ENCODE data around the gene ZG16B.
A peak's percentile ranks its signal among the peaks of the same experiment; 100 is the strongest.

ZG16B gene

GRCh38 chr16:2827374-2827791 lies 2.7 kb upstream of the ZG16B start:
- no peak overlapping the region for H3K27ac ChIP-seq
- peaks cover 0 to 11% (median 0%) of the 10 kb centered on the region in 11 experiments; a peak in 4 of 22 replicates for H3K9me3 ChIP-seq (replicated peaks in 1 of 11)
- no peak overlapping the region for H3K4me3 ChIP-seq
- no peaks in the 10 kb centered on the region for H3K27me3 ChIP-seq
- H4K20me1 ChIP-seq = peaks cover 0 to 6% (median 0%) of the 10 kb centered on the region in 11 experiments; a peak in 1 of 22 replicates
- peaks cover 13 to 28% (median 18%) of the 10 kb centered on the region in 10 experiments for H3K4me1 ChIP-seq
- H3K9ac ChIP-seq = no peak overlapping the region
- H3K36me3 ChIP-seq = peaks cover 0 to 4% (median 0%) of the 10 kb centered on the region in 11 experiments; a peak in 1 of 22 replicates
- no peak overlapping the region for H3K4me2 ChIP-seq
- no peak for TF ChIP-seq Cebpa-rat (IDR thresholded peaks at IDR 0.05)

- H3K9ac ChIP-seq = no peak overlapping the region
- TF ChIP-seq Cebpa-rat (IDR thresholded peaks at IDR 0.05) = no peak
- no peaks in the 10 kb centered on the region for H3K27me3 ChIP-seq
Observed at GRCh38 chr16:2827831-2828520, 2.1 kb upstream of the ZG16B start.

GRCh38 chr16:2828521-2828840 lies 1.6 kb upstream of the ZG16B start:
- Histone ChIP-seq H3K9me3 (replicated peaks in 1 of 11) (peaks cover 0 to 13% (median 0%) of the 10 kb centered on the region in 11 experiments; a peak in 5 of 22 replicates), H4K20me1 (peaks cover 0 to 6% (median 0%) of the 10 kb centered on the region in 11 experiments; a peak in 1 of 22 replicates), H3K36me3 (peaks cover 0 to 4% (median 0%) of the 10 kb centered on the region in 11 experiments; a peak in 1 of 22 replicates), H3K27me3 (no peaks in the 10 kb centered on the region), H3K4me2 (peak overlapping the region in 1 of 11 experiments; percentile 23; a peak in 1 of 22 replicates), H3K27ac (no peak overlapping the region), H3K4me1 (peaks cover 13 to 28% (median 18%) of the 10 kb centered on the region in 10 experiments), H3K4me3 (no peak overlapping the region), H3K9ac (no peak overlapping the region)
- TF ChIP-seq Cebpa-rat (IDR thresholded peaks at IDR 0.05) = no peak

More at GRCh38 chr16:2827831-2828520, 2.1 kb upstream of the ZG16B start:
- peak overlapping the region in 1 of 11 experiments; percentile 23; a peak in 1 of 22 replicates for H3K4me2 ChIP-seq
- no peak overlapping the region for H3K4me3 ChIP-seq
- H4K20me1 ChIP-seq = peaks cover 0 to 6% (median 0%) of the 10 kb centered on the region in 11 experiments; a peak in 1 of 22 replicates
- peaks cover 13 to 28% (median 18%) of the 10 kb centered on the region in 10 experiments for H3K4me1 ChIP-seq
- H3K27ac ChIP-seq = no peak overlapping the region
- H3K9me3 ChIP-seq (replicated peaks in 1 of 11) = peaks cover 0 to 13% (median 0%) of the 10 kb centered on the region in 11 experiments; a peak in 5 of 22 replicates
- H3K36me3 ChIP-seq = peaks cover 0 to 4% (median 0%) of the 10 kb centered on the region in 11 experiments; a peak in 1 of 22 replicates

DNA sequence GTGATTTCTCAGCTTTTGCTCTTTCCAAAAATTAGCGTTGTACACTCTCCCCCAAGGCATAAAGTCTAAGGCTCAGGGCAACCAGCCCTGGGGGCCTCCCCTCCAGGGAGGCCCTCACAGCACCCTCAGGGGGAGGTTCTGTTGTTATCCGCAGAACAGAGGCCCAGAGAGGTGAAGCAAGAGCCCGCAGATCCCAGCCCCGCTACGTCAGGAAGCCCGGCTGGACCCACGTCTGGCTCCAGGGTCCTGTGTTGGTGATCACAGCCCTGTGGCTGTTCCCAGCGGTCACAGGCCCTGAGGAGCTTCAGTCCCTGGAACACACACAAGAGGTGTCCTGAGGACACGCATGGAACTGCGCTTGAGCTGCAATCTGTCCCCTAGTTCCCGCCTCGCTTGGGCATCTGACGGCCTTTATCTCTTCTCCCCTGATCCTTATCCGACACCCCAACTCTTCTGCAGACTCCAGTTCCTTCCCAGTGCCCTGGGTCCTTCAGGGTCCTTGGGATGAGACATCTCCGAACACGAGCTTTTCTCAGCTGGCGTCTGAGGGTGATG lies 1.1 kb upstream of the ZG16B start:
- peaks cover 0 to 13% (median 0%) of the 10 kb centered on the region in 11 experiments; a peak in 5 of 22 replicates for H3K9me3 ChIP-seq (replicated peaks in 1 of 11)
- 0 out of 22 replicates have a peak overlapping the region, but pooled peaks of 1 of the 11 experiments have one; percentile 76 for H3K9ac ChIP-seq
- TF ChIP-seq Cebpa-rat (IDR thresholded peaks at IDR 0.05) = no peak
- H3K27me3 ChIP-seq = no peaks in the 10 kb centered on the region
- peak overlapping the region in 7 of 11 experiments; percentile 73 to 95 (median 81); a peak in 13 of 22 replicates for H3K4me2 ChIP-seq
- H4K20me1 ChIP-seq = peaks cover 0 to 6% (median 0%) of the 10 kb centered on the region in 11 experiments; a peak in 1 of 22 replicates
- no peak overlapping the region; a peak in 1 of 20 replicates for H3K4me3 ChIP-seq
- H3K4me1 ChIP-seq = peaks cover 13 to 28% (median 18%) of the 10 kb centered on the region in 10 experiments
- peaks cover 0 to 4% (median 0%) of the 10 kb centered on the region in 11 experiments; a peak in 1 of 22 replicates for H3K36me3 ChIP-seq
- H3K27ac ChIP-seq = peak overlapping the region in 1 of 11 experiments; percentile 89; a peak in 1 of 22 replicates

- H4K20me1 ChIP-seq = peaks cover 0 to 6% (median 0%) of the 10 kb centered on the region in 11 experiments; a peak in 1 of 22 replicates
- TF ChIP-seq Cebpa-rat (IDR thresholded peaks at IDR 0.05) = no peak
- peak overlapping the region in 10 of 11 experiments; percentile 23 to 76 (median 62); a peak in 16 of 22 replicates for H3K9ac ChIP-seq
- H3K4me1 ChIP-seq = peaks cover 13 to 28% (median 18%) of the 10 kb centered on the region in 10 experiments
- H3K27me3 ChIP-seq = no peaks in the 10 kb centered on the region
- peak overlapping the region in 5 of 10 experiments; percentile 35 to 54 (median 49); a peak in 11 of 20 replicates for H3K4me3 ChIP-seq
- H3K4me2 ChIP-seq = peak overlapping the region; percentile 53 to 95 (median 77)
- peaks cover 0 to 4% (median 0%) of the 10 kb centered on the region in 11 experiments; a peak in 1 of 22 replicates for H3K36me3 ChIP-seq
- peaks cover 0 to 13% (median 0%) of the 10 kb centered on the region in 11 experiments; a peak in 5 of 22 replicates for H3K9me3 ChIP-seq (replicated peaks in 1 of 11)
- H3K27ac ChIP-seq = peak overlapping the region; percentile 31 to 89 (median 60); a peak in 20 of 22 replicates
Observed at GRCh38 chr16:2830355-2830695, 222 bp downstream of the ZG16B start.

DNA sequence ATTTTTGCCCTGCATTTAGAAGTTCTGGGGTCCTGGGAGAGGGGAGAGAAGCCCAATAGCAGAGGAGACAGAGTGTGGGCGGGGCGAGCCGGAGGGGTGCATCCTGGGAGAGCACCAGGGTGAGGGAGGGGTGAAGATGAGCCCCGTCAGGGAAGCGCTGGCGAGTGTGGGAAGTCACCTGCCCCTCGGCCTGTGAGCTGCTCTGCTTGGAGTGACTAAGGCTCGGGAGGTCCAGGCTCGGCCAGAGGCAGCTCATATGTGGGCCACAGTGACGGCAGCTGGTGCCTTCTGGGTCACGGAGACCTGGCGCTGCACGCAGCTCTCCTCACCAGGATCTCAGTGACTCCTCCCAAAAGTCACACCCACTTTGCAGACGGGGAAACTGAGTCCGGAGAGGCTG lies 1.1 kb downstream of the ZG16B start:
- Histone ChIP-seq H3K4me2 (peak overlapping the region in 3 of 11 experiments; percentile 81 to 95 (median 95); a peak in 7 of 22 replicates), H3K4me1 (peaks cover 13 to 28% (median 18%) of the 10 kb centered on the region in 10 experiments), H4K20me1 (peaks cover 0 to 6% (median 0%) of the 10 kb centered on the region in 11 experiments; a peak in 1 of 22 replicates), H3K4me3 (peak overlapping the region in 1 of 10 experiments; percentile 49; a peak in 1 of 20 replicates), H3K27ac (no peak overlapping the region), H3K36me3 (peaks cover 0 to 4% (median 0%) of the 10 kb centered on the region in 11 experiments; a peak in 1 of 22 replicates), H3K9me3 (replicated peaks in 1 of 11) (peaks cover 0 to 13% (median 0%) of the 10 kb centered on the region in 11 experiments; a peak in 5 of 22 replicates), H3K9ac (no peak overlapping the region), H3K27me3 (no peaks in the 10 kb centered on the region)
- no peak for TF ChIP-seq Cebpa-rat (IDR thresholded peaks at IDR 0.05)

GRCh38 chr16:2833776-2834175 lies 3.7 kb downstream of the ZG16B start:
- peaks cover 0 to 13% (median 0%) of the 10 kb centered on the region in 11 experiments; a peak in 5 of 22 replicates for H3K9me3 ChIP-seq (replicated peaks in 1 of 11)
- H3K4me2 ChIP-seq = no peak overlapping the region
- H3K9ac ChIP-seq = no peak overlapping the region
- H3K4me3 ChIP-seq = no peak overlapping the region
- H3K27ac ChIP-seq = no peak overlapping the region
- TF ChIP-seq Cebpa-rat (IDR thresholded peaks at IDR 0.05) = no peak
- peaks cover 13 to 27% (median 16%) of the 10 kb centered on the region in 10 experiments for H3K4me1 ChIP-seq
- H3K27me3 ChIP-seq = no peaks in the 10 kb centered on the region
- H4K20me1 ChIP-seq = 0 out of 22 replicates have a peak, but pooled peaks cover 0 to 3% (median 0%) of the 10 kb centered on the region in 11 experiments
- peaks cover 0 to 4% (median 0%) of the 10 kb centered on the region in 11 experiments; a peak in 1 of 22 replicates for H3K36me3 ChIP-seq

DNA sequence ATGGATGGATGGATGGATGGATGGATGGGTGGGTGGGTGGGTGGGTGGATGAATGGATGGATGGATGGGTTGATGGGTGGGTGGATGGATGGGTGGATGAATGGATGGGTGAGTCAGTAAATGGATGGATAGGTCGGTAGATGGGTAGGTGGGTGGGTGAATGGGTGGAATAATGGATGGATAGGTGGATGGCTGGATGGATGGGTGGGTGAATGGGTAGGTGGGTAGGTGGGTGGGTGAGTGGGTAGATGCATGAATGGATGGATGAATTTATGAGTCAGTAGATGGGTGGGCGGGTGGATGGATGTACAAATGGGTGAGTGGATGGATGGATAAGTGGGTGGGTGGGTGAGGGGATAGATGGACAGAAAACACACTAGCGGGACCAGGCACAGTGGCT lies 4.9 kb downstream of the ZG16B start:
- Histone ChIP-seq H3K9ac (no peak overlapping the region), H3K27ac (no peak overlapping the region), H3K4me1 (peaks cover 6 to 19% (median 10%) of the 10 kb centered on the region in 10 experiments), H4K20me1 (0 out of 22 replicates have a peak, but pooled peaks cover 0 to 3% (median 0%) of the 10 kb centered on the region in 11 experiments), H3K27me3 (no peaks in the 10 kb centered on the region), H3K9me3 (replicated peaks in 1 of 11) (peaks cover 0 to 13% (median 0%) of the 10 kb centered on the region in 11 experiments; a peak in 5 of 22 replicates), H3K4me3 (no peak overlapping the region), H3K36me3 (peaks cover 0 to 4% (median 0%) of the 10 kb centered on the region in 11 experiments; a peak in 1 of 22 replicates), H3K4me2 (no peak overlapping the region)
- TF ChIP-seq Cebpa-rat (IDR thresholded peaks at IDR 0.05) = no peak
